HepG2 (cell line): ENCODE measurements around the gene WWTR1. TPM values are rescaled to one million over a fixed set of nuclear protein-coding genes. Genes with fewer than 3 reads are reported as not detected.

ENCODE experiments used
- ATAC-seq: fragments of 200-7000 bp; cut with Tn5 transposase; 3 replicates; pipeline ENCODE4 v1.9.1; 2020; ENCODE audit warnings: mild to moderate bottlenecking, moderate library complexity
- BruUV-seq: library from RNA; stranded (reverse); fragments of 400-500 nt; replicated peaks from 2 replicates; lab custom pipeline; 2021; lab: Mats Ljungman, UMichigan
- CTCF ChIA-PET: fragments of 300-600 bp; formaldehyde crosslinking; extraction: SDS; loops from one replicate; lab custom pipeline; 2021; ENCODE audit warnings: low total read pairs, inconsistent platforms, low intra/inter-chr PET ratio; lab: Yijun Ruan, JAX
- POLR2A ChIA-PET: fragments of 350-600 bp; sonication (Branson Sonifier 250); formaldehyde crosslinking; loops from one replicate; lab custom pipeline; 2020; ENCODE audit warnings: antibody characterized with exemption, inconsistent platforms; lab: Yijun Ruan, JAX
- DNase-seq: peaks from one replicate; pipeline ENCODE4 v3.0.0-alpha.2; 2015; ENCODE audit warnings: low spot score
- FAIRE-seq: peaks from 3 replicates; lab custom pipeline; 2011; peaks lifted over from hg19 to GRCh38; lab: Jason Lieb, UNC
- H2AFZ ChIP-seq: one replicate; pipeline ENCODE4 v1.6.1; 2011; ENCODE audit warnings: low read length, inconsistent platforms
- H3K27ac ChIP-seq: fragments of 300-600 bp; 3 replicates; pipeline ENCODE4 v1.8.0; 2011; ENCODE audit warnings: mixed run types, mild to moderate bottlenecking, mixed read lengths, low read length, inconsistent platforms; ENCODE audit not compliant: insufficient read depth; ENCODE audit errors: extremely low read length
- H3K27me3 ChIP-seq, 2 experiments: fragments of 200-600 bp in 1 of 2; 2 replicates in 1 of 2; 3 replicates in 1 of 2; pipeline versions ENCODE4 v1.6.0 to v1.8.0; 2011; ENCODE audit warnings: low read length in 2 of 2, mild to moderate bottlenecking in 2 of 2, moderate library complexity in 2 of 2, inconsistent platforms in 1 of 2; ENCODE audit not compliant: insufficient read depth in 2 of 2, control insufficient read depth in 1 of 2
- H3K36me3 ChIP-seq, 2 experiments: fragments of 200-600 bp in 1 of 2; replicated peaks in 1 of 2; 2 replicates in 1 of 2; 3 replicates in 1 of 2; pipeline versions ENCODE4 v1.5.1 to v1.8.0; 2011; ENCODE audit warnings: low read length in 2 of 2, inconsistent platforms in 1 of 2; ENCODE audit not compliant: insufficient read depth in 2 of 2, control insufficient read depth in 1 of 2
- H3K4me1 ChIP-seq: 2 replicates; pipeline ENCODE4 v1.5.1; 2012; ENCODE audit warnings: low read length, inconsistent platforms; ENCODE audit not compliant: insufficient read depth
- H3K4me2 ChIP-seq: 2 replicates; pipeline ENCODE4 v1.6.0; 2011; ENCODE audit warnings: low read depth, low read length, inconsistent platforms
- H3K4me3 ChIP-seq, 3 experiments: fragments of 200-600 bp in 1 of 3; sonication (generic), shearing (Covaris generic) in 1 of 3; replicated peaks in 1 of 3; 2 replicates each; pipeline ENCODE4 v1.5.1; 2011 to 2016; ENCODE audit warnings: low read length in 3 of 3, inconsistent platforms in 2 of 3, low read depth in 2 of 3, mild to moderate bottlenecking in 2 of 3, control low read depth in 1 of 3, mixed read lengths in 1 of 3; ENCODE audit not compliant: insufficient read depth in 1 of 3
- H3K79me2 ChIP-seq: one replicate; pipeline ENCODE4 v1.6.1; 2011; ENCODE audit warnings: low read length, inconsistent platforms; ENCODE audit not compliant: insufficient read depth
- H3K9ac ChIP-seq: 2 replicates; pipeline ENCODE4 v1.6.0; 2011; ENCODE audit warnings: mild to moderate bottlenecking, low read depth, low read length, inconsistent platforms; ENCODE audit not compliant: insufficient read depth
- H3K9me3 ChIP-seq: 2 replicates; pipeline ENCODE4 v1.5.1; 2012; ENCODE audit warnings: mild to moderate bottlenecking, low read length
- H4K20me1 ChIP-seq: 2 replicates; pipeline ENCODE4 v1.6.0; 2011; ENCODE audit warnings: inconsistent platforms, mild to moderate bottlenecking, low read length, moderate library complexity; ENCODE audit not compliant: insufficient read depth
- IKZF1 ChIP-seq: fragments of 450-650 bp; IDR thresholded peaks from 2 replicates; pipeline ENCODE4 v1.7.1; 2016
- MAFK ChIP-seq, 2 experiments: IDR thresholded peaks in 1 of 2; conservative IDR thresholded peaks in 1 of 2; 2 replicates each; pipeline ENCODE4 v1.6.1; 2011; ENCODE audit warnings: improper control_type of control experiment in 2 of 2, low read length in 2 of 2
- NFYC ChIP-seq: IDR thresholded peaks from 2 replicates; pipeline ENCODE4 v1.6.1; 2016; ENCODE audit warnings: missing genetic modification reagents, missing compliant biosample characterization
- POLR2A ChIP-seq, 2 experiments: IDR thresholded peaks; 2 replicates each; pipeline ENCODE4 v1.6.1; 2011; ENCODE audit warnings: low read depth in 2 of 2, low read length in 2 of 2, mild to moderate bottlenecking in 1 of 2, moderate library complexity in 1 of 2; ENCODE audit not compliant: insufficient read depth in 1 of 2
- RBFOX2 ChIP-seq: fragments of 200-400 bp; formaldehyde crosslinking; IDR thresholded peaks from 2 replicates; pipeline ENCODE4 v1.6.1; 2017; ENCODE audit warnings: low read depth, mild to moderate bottlenecking, low read length
- ZBED4 ChIP-seq: sonication (generic); formaldehyde crosslinking; IDR thresholded peaks from 2 replicates; pipeline ENCODE4 v1.4.0; 2020; ENCODE audit warnings: missing genetic modification reagents, borderline replicate concordance
- ZKSCAN8 ChIP-seq: IDR thresholded peaks from 2 replicates; pipeline ENCODE4 v1.6.1; 2016; ENCODE audit warnings: borderline replicate concordance, missing genetic modification reagents, missing compliant biosample characterization
- ZNF460 ChIP-seq: sonication (generic); formaldehyde crosslinking; IDR thresholded peaks from 2 replicates; pipeline ENCODE4 v1.5.1; 2020; ENCODE audit warnings: missing genetic modification reagents, mild to moderate bottlenecking, borderline replicate concordance
- ZNF557 ChIP-seq: sonication (generic); formaldehyde crosslinking; IDR thresholded peaks from 2 replicates; pipeline ENCODE4 v1.4.0; 2020; ENCODE audit warnings: missing genetic modification reagents
- WGBS: methylation state at CpG from one replicate; pipeline ENCODE4 v1.1.6; 2017; ENCODE audit warnings: low lambda C conversion rate; 5-methylcytosine and 5-hydroxymethylcytosine counted together
- in situ Hi-C: cut with HindIII; loops from 2 replicates; pipeline ENCODE4 v1.10.0; 2017; ENCODE audit warnings: low pct_unique_long_range_greater_than_20kb; ENCODE audit not compliant: extremely low pct_ligation_motif_present
- intact Hi-C: fragments of 100-400 bp; cut with micrococcal nuclease; formaldehyde crosslinking; loops from one replicate; pipeline ENCODE4 v1.10.0; 2022; ENCODE audit not compliant: unreplicated experiment
- polyA plus RNA-seq, 8 experiments: library from polyadenylated mRNA; depleted of rRNA in 3 of 8; stranded (reverse) in 7 of 8; unstranded in 1 of 8; fragments of >200 nt; fragmentation: Illumina TruSeq in 4 of 8; extraction: Trizol in 4 of 8; gene quantifications; 2 replicates each; pipeline versions ENCODE4 v1.2.1 to v1.2.3, GENCODE V29; 2011 to 2016; ENCODE audit warnings: low read depth in 4 of 8, missing spikeins in 1 of 8, mixed read lengths in 1 of 8; ENCODE audit not compliant: insufficient read depth in 1 of 8
- total RNA-seq, 5 experiments: library from RNA; depleted of rRNA; stranded (reverse); fragments of >200 nt; fragmentation: Illumina TruSeq; extraction: Trizol; gene quantifications; 2 replicates each; pipeline ENCODE4 v1.2.3, GENCODE V29; 2016; ENCODE audit warnings: low read depth in 1 of 5
- TF ChIP-seq, protein P1 (sequence below): sonication (generic); formaldehyde crosslinking; conservative IDR thresholded peaks from 2 replicates; pipeline ENCODE4 v1.8.0; 2022; ENCODE audit warnings: missing genetic modification reagents
- TF ChIP-seq, protein P2 (sequence below): sonication (generic); formaldehyde crosslinking; IDR thresholded peaks from 2 replicates; pipeline ENCODE4 v1.9.0; 2021; ENCODE audit warnings: missing genetic modification reagents, borderline replicate concordance

The WWTR1 gene
- total and polyA plus RNA-seq, 2 of the 13 experiments (the other 11 are each of a cell fraction or from before 2014, with no cell fraction given): 19.7 to 139 TPM

DNA sequence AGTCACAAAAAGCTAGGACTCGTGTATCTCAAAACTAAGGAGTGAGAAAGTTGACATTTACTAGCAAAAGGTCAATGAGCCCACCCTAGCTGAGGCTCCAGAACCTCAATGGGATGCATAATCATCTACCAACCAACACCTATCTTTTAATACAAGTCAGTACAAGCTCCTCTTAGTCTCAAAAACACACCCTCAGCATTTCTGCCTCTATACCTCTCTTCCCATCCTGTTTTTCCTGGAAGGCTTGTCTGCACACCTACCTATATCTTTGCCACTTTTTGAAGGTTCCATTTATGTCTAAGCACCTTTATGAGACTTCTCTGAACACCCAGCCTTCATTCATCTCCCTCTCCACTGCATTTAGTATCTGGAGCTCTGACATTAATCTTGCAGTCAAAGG lies 10.0 kb downstream of the WWTR1 start:
- Histone ChIP-seq H3K9me3 (no peaks in the 10 kb centered on the region), H3K27ac (no peak overlapping the region), H3K36me3 (peaks cover 21 to 61% of the 10 kb centered on the region in 2 experiments), H3K4me2 (peak overlapping the region; percentile 37; the same call in 1 of the 2 replicates), H3K27me3 (no peaks in the 10 kb centered on the region), H4K20me1 (peaks cover 66% of the 10 kb centered on the region), H3K4me1 (peaks cover 95% of the 10 kb centered on the region), H2AFZ (no peak overlapping the region), H3K9ac (no peak overlapping the region), H3K79me2 (peaks cover 91% of the 10 kb centered on the region), H3K4me3 (no peak overlapping the region)
- DNase-seq: no peak
- intact Hi-C loops (no loop called here), in situ Hi-C loops (no loop called here)
- CTCF ChIA-PET: no interaction called here
- POLR2A ChIA-PET: interaction anchor here (3.8 kb wide), 1 partner anchor 10 kb away, joined by 28 read pairs; the partner anchor contains the start of gene WWTR1
- no TSS peak for BruUV-seq
- 83% methylated on average over 1 of the region's 1 CpG for WGBS
- no peak for FAIRE-seq
- no peak for TF ChIP-seq ZKSCAN8 (CRISPR knock-in tag)
- TF ChIP-seq ZNF557: no peak
- 0 out of 2 replicates have a peak, but pooled peaks have one; percentile 14 for TF ChIP-seq RBFOX2
- TF ChIP-seq POLR2A (IDR thresholded peaks at IDR 0.05; ENCODE audit: insufficient read depth in 1 of 2, low read depth in 2 of 2, low read length in 2 of 2): 0 out of 4 replicates have a peak, but pooled peaks of 1 of the 2 experiments have one; percentile 9
- TF ChIP-seq, protein P1, sequence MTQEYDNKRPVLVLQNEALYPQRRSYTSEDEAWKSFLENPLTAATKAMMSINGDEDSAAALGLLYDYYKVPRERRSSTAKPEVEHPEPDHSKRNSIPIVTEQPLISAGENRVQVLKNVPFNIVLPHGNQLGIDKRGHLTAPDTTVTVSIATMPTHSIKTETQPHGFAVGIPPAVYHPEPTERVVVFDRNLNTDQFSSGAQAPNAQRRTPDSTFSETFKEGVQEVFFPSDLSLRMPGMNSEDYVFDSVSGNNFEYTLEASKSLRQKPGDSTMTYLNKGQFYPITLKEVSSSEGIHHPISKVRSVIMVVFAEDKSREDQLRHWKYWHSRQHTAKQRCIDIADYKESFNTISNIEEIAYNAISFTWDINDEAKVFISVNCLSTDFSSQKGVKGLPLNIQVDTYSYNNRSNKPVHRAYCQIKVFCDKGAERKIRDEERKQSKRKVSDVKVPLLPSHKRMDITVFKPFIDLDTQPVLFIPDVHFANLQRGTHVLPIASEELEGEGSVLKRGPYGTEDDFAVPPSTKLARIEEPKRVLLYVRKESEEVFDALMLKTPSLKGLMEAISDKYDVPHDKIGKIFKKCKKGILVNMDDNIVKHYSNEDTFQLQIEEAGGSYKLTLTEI: no peak
- no peak for TF ChIP-seq ZBED4
- no peak for TF ChIP-seq ZNF460 (CRISPR knock-in tag)
- no peak for TF ChIP-seq NFYC (CRISPR knock-in tag)
- peak; percentile 37 to 48; a peak in 2 of 4 replicates for TF ChIP-seq MAFK (conservative IDR thresholded peaks at IDR 0.05 in 1 of 2, IDR thresholded peaks at IDR 0.05 in 1 of 2; ENCODE audit: low read length in 2 of 2)
- TF ChIP-seq, protein P2, sequence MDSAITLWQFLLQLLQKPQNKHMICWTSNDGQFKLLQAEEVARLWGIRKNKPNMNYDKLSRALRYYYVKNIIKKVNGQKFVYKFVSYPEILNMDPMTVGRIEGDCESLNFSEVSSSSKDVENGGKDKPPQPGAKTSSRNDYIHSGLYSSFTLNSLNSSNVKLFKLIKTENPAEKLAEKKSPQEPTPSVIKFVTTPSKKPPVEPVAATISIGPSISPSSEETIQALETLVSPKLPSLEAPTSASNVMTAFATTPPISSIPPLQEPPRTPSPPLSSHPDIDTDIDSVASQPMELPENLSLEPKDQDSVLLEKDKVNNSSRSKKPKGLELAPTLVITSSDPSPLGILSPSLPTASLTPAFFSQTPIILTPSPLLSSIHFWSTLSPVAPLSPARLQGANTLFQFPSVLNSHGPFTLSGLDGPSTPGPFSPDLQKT (CRISPR knock-in tag): no peak
- TF ChIP-seq IKZF1: no peak
- no peak for ATAC-seq
